ENCODE results near the gene TANC1. TPM values are rescaled to one million over a fixed set of nuclear protein-coding genes. Genes with fewer than 3 reads are reported as not detected.

The TANC1 gene
- total RNA-seq, 1 experiment from 2014 or later: 2.5 TPM

GRCh38 chr2:159224061-159224813 is 255.8 kb downstream of the TANC1 start:
- Histone ChIP-seq H3K79me2 (ENCODE audit: insufficient read depth, low read length) (no peaks in the 10 kb centered on the region), H3K9me3 (ENCODE audit: control insufficient read depth, low read depth, low read length) (no peaks in the 10 kb centered on the region), H2BK5ac (ENCODE audit: insufficient read length, low read length) (no peak overlapping the region), H3K4ac (ENCODE audit: low read depth, low read length) (no peak overlapping the region), H3K18ac (ENCODE audit: insufficient read length, low read depth, low read length) (no peak overlapping the region), H2BK15ac (ENCODE audit: low read depth, low read length) (no peak overlapping the region), H2BK20ac (ENCODE audit: low read depth, low read length, poor library complexity, severe bottlenecking) (no peak overlapping the region), H4K91ac (ENCODE audit: insufficient read length, low read depth, low read length) (no peak overlapping the region), H4K8ac (replicated peaks; ENCODE audit: insufficient read length, low read depth, low read length) (no peak overlapping the region), H3K23ac (ENCODE audit: insufficient read length, low read depth, low read length) (no peak overlapping the region), H4K5ac (ENCODE audit: insufficient read length, low read depth, low read length) (no peak overlapping the region), H2BK12ac (ENCODE audit: insufficient read length, low read depth, low read length) (no peak overlapping the region), H3K9ac (ENCODE audit: extremely low read depth, insufficient read length, low read length) (no peak overlapping the region), H3K56ac (ENCODE audit: insufficient read length, low read depth, low read length) (no peak overlapping the region), H2AK5ac (ENCODE audit: insufficient read length, low read length) (no peak overlapping the region), H3T11ph (ENCODE audit: low read length) (no peak overlapping the region), H3K4me2 (ENCODE audit: insufficient read depth, insufficient read length, low read length) (no peak overlapping the region), H2BK120ac (ENCODE audit: low read depth, low read length, poor library complexity, severe bottlenecking) (no peak overlapping the region), H2AFZ (ENCODE audit: low read length) (no peak overlapping the region), H3K27ac (ENCODE audit: insufficient read length, low read depth, low read length) (no peak overlapping the region), H3K23me2 (ENCODE audit: insufficient read length, low read depth, low read length, poor library complexity, severe bottlenecking) (no peaks in the 10 kb centered on the region), H3K4me1 (ENCODE audit: insufficient read depth, low read length) (no peaks in the 10 kb centered on the region), H3K27me3 (ENCODE audit: insufficient read depth, low read length) (no peaks in the 10 kb centered on the region), H4K20me1 (ENCODE audit: control insufficient read depth, insufficient read depth, insufficient read length) (no peaks in the 10 kb centered on the region), H3K14ac (ENCODE audit: insufficient read depth, low read length) (no peak overlapping the region), H3K79me1 (ENCODE audit: insufficient read depth, low read depth, low read length, poor library complexity, severe bottlenecking) (no peaks in the 10 kb centered on the region)
- H3K27me3 Mint-ChIP-seq (ENCODE audit: low read depth): peaks cover 2% of the 10 kb centered on the region; the same call in 1 of the 2 replicates
- no peaks in the 10 kb centered on the region for H3K9me3 Mint-ChIP-seq
- no peak overlapping the region for H3K4me3 Mint-ChIP-seq
- DNase-seq: no peak
- peaks cover 0 to 3% (median 0%) of the 10 kb centered on the region in 3 experiments; a peak in 2 of 7 replicates for H3K36me3 Mint-ChIP-seq (ENCODE audit: insufficient read depth in 1 of 3, low read depth in 3 of 3)
- TF ChIP-seq, protein P1, sequence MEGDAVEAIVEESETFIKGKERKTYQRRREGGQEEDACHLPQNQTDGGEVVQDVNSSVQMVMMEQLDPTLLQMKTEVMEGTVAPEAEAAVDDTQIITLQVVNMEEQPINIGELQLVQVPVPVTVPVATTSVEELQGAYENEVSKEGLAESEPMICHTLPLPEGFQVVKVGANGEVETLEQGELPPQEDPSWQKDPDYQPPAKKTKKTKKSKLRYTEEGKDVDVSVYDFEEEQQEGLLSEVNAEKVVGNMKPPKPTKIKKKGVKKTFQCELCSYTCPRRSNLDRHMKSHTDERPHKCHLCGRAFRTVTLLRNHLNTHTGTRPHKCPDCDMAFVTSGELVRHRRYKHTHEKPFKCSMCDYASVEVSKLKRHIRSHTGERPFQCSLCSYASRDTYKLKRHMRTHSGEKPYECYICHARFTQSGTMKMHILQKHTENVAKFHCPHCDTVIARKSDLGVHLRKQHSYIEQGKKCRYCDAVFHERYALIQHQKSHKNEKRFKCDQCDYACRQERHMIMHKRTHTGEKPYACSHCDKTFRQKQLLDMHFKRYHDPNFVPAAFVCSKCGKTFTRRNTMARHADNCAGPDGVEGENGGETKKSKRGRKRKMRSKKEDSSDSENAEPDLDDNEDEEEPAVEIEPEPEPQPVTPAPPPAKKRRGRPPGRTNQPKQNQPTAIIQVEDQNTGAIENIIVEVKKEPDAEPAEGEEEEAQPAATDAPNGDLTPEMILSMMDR (conservative IDR thresholded peaks at IDR 0.05): no peak
- WGBS (ENCODE audit: extremely low coverage, insufficient read length, low lambda C conversion rate): no CpG with 5 or more reads among the region's 17 CpGs
- H3K4me1 Mint-ChIP-seq: peaks cover 0 to 9% of the 10 kb centered on the region in 2 experiments; a peak in 2 of 4 replicates
- H3K27ac Mint-ChIP-seq: no peak overlapping the region
